GM19023 (cell line): Measurements from ENCODE around the gene OR2T2.
A peak's percentile ranks its signal among the peaks of the same experiment; 100 is the strongest.
"Not testable (repeated sequence)": the region's sequence is repeated elsewhere in the genome, so short reads cannot be mapped to it uniquely, and the experiment has no call there.

Source experiments
- ATAC-seq: cut with Tn5 transposase; IDR thresholded peaks from one replicate; pipeline ENCODE4 v1.9.1; 2021; ENCODE audit warnings: mild to moderate bottlenecking, moderate library complexity; ENCODE audit not compliant: unreplicated experiment

The OR2T2 gene

DNA sequence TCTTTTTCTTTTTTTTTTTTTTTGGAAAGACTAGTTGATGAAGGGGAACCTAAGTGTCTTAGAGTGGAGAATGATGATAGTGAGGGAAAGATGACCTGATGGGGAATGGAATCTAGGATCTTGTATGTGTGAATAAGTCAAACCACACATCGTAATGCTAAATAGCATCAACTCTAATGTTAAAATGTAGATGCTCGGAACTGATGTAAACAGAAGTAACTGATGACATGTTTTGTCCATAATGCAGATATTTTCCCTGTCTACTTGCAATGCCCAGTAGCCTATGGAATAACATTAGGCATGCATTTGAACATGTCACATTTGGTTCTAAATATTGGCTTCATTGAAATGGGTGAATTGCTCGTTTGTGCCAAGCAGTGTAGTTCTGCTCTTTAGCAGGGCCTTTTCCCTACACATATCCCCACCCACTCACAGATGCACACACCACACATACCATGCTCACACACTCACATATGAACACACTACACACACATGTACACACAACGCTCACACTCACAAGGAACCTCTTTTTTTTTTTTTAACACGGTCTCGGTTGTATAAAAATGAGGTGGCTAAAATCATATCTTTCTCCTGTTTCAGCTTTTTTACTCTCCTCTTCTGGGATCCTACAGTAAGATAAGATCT is 4.5 kb downstream of the OR2T2 start:
- ATAC-seq = not testable (repeated sequence)

DNA sequence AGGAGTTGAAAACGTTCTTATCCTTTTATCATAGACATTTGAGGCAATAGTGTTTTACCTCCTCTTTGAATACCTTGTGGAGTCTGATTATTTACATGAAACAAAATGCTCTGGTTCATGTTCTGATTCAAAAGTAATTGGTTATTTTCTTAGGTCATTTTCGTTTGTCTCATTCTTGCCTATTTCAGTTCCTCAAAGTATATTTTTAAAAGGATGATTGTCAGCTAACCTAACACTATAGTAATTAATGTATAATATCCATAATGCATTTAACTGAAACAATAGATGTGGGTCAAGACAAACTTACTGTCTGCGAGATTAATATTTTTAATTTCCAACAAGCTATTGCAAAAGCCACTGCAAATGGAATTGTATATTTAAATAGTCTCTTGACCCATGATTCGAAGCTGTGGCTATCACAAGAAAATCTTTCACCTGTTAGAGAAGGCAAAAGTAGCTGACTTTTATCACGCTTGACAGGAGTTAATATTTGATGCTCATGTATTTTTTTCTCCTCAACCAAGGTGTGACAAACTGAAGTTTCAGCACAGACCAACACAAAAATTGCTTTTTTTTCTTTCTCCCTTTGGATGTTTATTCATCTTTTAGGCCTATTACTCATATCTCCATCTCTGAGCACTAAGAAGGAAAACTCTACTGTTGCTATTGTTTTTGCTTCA is 5.2 kb downstream of the OR2T2 start:
- ATAC-seq = peak; percentile 30

DNA sequence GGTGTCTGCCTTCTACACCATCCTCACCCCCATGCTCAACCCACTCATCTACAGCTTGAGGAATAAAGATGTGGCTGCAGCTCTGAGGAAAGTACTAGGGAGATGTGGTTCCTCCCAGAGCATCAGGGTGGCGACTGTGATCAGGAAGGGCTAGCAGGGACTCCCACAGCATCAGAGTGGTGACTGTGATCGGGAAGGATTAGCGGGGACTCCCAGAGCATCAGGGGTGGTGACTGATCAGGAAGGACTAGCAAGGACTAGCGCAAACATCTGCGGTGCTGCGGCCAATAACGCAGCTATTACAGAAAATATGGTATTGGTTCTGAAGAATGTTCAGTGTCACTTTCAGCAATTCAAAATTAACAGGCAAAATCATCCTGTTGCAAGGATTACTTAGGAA is 8.2 kb downstream of the OR2T2 start:
- not testable (repeated sequence) for ATAC-seq

DNA sequence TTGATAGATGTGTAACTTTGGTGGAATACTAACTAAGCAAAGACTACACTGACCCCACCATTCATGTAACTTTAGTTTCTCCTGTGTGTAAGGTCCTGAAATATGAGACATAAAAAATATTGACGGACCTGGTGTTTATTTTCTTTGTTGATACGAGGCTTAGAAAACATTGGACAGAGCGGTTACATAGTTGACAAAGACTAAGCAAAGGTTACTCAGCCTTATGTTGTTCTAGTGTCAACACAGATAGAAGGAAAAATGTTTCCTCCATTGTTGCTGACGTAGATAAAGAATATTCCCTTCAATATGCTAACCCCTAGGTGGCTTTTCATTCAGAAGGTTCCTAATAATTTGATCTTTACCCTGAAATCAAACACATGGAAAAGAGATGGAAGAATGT is 9.6 kb downstream of the OR2T2 start:
- not testable (repeated sequence) for ATAC-seq

DNA sequence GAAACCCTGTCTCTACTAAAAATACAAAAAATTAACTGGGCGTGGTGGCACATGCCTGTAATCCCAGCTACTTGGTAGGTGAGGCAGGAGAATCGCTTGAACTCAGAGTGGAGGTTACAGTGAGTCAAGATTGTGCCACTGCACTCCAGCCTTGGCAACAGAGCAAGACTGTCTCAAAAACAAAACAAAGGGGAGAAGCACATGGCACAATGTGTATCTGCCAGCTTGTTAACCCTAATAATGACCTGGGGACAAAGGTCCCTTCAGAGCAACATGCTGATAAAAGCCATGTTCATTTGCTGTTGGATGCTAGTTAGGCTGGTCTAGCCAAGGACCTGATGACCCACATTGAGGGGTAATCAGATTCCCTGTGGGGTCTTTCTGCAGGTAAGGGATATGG is 11.2 kb downstream of the OR2T2 start:
- ATAC-seq = not testable (repeated sequence)

DNA sequence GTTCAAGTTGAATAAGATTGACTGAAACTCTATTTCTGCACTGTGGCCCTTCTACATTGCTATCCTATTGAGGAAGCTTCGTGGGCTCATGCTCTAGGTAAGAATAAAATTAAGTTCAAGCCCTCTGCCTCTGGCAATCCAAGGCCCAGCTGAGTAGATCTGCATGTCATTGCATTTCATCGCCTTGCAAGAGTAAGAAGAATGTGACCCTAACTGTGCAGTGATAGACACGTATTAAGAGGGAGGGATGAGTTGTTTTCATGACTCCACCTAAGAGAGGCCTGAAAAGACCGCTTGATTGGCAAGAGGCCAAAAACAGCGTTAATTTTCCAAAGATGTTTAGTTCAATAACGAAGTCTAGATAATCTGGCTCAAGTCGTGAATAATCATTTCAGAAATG is 13.7 kb downstream of the OR2T2 start:
- ATAC-seq = not testable (repeated sequence)

DNA sequence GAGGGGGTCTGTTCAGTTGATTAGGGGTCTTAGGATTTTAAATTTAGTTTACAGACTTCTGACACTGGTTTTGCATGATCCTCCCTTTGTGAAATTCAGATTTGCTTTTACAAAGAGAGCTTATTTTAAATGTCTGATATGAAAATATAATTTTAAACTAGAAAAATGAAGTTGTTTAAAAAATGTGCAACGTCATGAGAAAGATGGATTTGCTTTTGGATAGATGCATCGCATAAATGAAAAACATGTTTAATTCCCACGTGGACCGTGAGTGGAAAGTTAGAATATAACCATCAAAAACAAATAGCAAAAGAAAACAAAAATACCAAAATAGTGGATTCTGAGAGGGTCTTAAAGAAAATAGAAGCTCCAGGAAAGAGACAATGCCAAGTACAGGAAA is 25.7 kb downstream of the OR2T2 start:
- ATAC-seq = no peak

DNA sequence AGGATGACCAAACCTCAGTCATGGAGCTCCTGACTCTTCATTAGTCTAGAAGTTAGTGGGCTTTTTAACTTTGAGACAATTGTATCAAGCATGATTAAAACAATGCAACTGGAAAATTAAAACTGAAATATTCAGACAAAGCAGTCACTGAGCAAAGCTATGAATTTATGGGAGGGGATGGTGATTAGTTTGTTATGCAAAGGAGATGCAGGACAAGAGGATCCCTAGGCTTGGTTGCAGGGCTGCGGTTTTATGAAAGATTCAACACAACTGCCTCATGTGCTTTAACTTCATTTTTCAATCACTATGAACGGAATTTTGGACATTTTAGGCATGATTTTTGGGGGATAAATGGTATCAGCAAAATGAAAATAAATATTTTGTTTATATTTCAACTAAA is 26.7 kb downstream of the OR2T2 start:
- ATAC-seq = not testable (repeated sequence)

DNA sequence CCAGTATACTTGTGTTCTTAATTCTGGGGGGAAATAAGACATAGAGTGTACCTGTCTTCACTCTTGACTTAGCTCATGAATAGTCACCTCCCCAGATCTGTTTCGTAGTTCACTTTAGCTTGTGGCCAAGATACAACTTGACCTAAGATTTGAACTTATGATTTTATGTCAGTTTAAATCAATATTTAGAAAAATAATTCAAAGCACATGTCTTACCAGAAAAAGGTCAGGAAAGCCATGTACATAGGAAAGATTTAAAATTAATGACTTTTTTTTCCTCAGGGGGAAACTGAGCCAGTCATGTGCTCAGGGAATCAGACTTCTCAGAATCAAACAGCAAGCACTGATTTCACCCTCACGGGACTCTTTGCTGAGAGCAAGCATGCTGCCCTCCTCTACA is 27.6 kb downstream of the OR2T2 start, which contains the start of gene OR2T3:
Gene OR2T3 (plus strand): TSS at position 301 of the 400 bp plus-strand sequence. CDS start 0 bp downstream, at position 301.
- not testable (repeated sequence) for ATAC-seq

DNA sequence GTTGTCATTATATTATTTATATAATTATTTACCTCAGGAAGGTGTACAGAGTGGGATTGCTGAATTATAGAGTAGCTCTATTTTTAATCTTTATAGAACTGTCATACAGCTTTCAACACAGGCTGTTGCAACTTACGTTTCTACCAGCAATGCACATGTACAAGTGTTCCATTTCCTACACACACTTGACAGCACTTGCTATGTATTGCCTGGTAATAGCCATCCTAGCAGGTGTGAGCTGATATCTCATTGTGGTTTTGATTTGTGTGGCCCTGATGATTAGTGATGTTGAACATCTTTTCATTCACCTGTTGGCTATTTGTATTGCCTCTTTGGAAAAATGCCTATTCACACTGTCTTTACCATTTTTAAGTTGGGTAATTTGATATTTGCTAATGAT is 30.2 kb downstream of the OR2T2 start:
- peak; percentile 90 for ATAC-seq

DNA sequence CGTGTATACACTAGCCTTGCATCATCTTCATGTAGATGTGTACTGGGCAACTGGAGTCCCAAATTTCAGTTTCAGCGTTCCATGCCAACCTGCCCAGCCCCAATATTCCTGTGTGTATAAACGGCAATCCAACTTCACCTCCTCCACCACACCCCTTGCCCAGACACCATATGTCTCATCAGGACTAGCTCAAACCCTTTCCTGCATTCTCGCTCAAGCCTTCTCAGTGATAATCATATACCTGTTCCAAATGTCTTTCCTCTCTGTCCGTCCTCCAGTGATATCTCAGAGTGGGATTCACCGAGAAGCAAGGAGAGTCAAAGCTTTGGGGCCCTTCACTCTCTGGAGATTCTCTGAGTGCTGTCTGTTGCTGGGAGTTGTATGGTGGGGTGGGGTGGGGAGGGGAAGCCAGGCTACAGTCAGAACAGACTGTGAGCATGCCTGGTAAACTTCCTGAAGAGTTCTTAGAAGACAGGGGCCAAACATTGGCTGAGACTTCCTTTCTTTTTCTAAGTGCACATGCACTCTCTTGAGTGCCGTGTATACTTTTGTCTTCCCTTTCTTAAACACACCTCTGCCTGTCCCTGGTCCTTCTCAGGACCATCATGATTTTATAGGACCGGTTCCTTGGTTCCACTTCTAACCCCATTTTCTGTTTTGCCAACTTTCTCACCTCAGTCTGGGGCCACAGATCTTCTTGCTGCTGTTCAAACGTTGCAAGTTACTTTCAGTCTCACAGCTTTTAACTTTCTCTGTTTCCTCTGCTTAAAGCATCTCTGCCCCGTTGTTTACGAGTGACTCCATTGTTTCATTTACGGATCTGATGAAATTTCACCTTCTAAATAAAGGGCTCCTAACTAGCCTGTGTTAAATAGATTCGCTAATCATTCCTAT is 36.5 kb downstream of the OR2T2 start:
- peak; percentile 75 for ATAC-seq

DNA sequence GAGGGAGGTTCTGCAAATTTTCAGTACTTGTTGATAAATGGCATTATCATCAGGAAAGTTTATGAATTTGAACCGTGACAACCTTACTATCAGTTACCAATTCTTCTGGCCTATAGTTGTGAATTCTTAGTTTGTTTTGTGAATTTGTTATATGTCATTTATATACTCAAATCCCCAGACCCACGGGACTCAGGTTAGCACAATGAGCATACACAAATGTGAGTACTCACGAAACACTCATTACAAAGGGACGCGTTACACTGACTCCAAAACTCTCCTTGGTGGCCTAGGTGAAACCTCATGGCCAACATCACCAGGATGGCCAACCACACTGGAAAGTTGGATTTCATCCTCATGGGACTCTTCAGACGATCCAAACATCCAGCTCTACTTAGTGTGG is 42.9 kb downstream of the OR2T2 start, which contains the start of gene OR2T5:
Gene OR2T5 (plus strand): TSS at position 301 of the 400 bp plus-strand sequence. CDS start 0 bp downstream, at position 301.
- not testable (repeated sequence) for ATAC-seq

DNA sequence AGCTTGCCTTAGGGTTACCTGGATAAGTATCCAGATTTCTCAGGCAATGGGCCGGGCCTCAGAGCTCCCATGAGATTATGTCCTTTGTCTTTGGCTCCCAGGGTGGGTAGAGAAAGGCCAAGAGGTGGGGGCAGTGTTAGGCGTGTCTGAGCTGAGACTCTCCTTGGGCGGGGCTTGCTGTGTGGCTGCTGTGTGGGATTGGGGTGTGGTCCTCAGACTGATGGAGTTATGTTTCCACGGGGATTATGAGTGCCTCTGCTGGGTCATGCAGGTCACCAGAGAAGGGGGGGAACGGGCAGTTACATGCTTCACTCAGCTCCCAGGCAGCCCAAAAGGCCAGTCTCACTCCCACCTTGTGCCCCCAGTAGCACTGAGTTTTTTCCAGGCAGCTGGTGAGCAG is 51.2 kb downstream of the OR2T2 start:
- not testable (repeated sequence) for ATAC-seq

DNA sequence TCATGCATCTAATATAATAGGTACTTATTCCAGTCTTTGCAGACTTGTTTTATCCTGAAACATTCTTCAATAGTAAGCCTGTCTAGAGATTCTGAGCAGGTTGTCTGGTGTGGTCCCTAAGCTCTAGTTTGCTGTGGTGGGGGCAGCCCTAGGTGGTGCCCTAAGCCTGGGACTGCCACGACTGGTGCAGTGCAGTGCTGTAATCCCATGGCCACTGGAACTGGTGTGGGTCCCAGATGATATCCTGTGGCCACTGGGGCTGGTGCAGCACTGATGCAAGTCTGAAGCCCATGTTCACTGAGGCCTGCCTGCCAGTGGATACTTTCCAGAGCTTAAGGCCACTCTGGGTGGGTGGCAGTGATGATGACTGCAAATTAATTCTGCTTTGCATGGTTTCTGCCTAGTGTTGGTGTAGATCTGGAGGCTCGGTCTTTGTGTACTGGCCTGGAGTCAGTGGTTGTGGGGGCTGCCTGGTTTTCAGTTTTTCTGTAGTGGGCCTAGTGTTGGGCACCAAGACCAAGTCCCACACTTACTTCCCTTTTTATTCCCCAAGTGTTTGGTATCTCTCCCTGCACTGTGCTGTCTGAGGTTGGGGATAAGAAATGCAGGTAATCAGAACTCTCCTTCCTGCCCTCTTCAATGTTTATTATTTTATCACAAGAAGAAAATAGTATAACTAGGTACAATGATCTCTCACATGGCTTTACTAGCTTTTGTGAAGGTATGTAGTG is 55.0 kb downstream of the OR2T2 start:
- ATAC-seq = not testable (repeated sequence)
